Right lobe of liver (tissue), 4 donors: ENCODE data around the gene HDAC4.

ENCODE experiments used
- CTCF ChIP-seq, 4 donors: fragments of 200-600 bp in 3 of 4; fragments of 450-650 bp in 1 of 4; IDR thresholded peaks; one replicate each; pipeline versions ENCODE4 v1.5.1 to v1.8.0; 2016 to 2022; ENCODE audit warnings: antibody characterized with exemption in 4 of 4, mild to moderate bottlenecking in 2 of 4
- POLR2A ChIP-seq: fragments of 450-650 bp; IDR thresholded peaks from one replicate; pipeline ENCODE4 v1.6.1; 2017; ENCODE audit warnings: antibody characterized with exemption, mild to moderate bottlenecking
- donor health status: DM: no; HTN: no; CAD: no.
- donor health status: DM: no; HTN: no; CAD: no.
- donor health status: DM: no; HTN: yes; CAD: no.

DNA sequence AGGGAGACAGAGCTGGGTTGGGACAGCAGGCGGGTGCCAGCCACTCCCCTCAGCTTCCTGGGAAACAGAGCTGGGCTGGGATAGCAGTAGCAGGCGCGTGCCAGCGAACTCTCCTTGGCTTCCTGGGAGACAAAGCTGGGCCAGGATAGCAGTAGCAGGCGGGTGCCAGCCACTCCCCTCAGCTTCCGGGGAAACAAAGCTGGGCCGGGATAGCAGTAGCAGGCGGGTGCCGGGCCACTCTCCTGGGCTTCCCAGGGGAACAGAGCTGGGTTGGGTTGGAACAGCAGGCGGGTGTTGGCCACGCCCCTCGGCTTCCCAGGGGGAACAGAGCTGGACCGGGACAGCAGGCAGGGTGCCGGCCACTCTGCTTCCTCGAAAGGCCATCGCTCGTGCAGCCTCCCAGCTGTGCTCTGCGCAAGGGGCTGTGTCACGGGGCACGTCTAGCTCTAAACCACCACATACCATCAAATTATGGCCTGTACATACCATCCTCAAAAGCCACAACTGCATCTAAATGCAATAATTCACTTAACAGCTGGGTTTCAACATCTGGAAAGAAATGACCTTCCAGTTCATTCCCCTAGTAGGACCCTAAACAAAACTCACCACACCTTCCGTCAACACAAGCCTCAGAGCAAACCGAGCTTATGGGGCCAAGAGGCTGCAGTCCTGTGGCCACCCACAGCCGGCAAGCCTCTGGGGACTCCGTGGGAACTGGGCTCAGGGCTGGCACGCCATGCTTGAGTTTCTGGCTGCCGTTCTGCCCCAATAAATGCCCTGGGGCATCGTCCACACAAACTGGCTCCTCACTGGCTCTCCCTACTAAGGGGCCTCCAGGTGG, 324.7 kb downstream of the HDAC4 start:
- no peak for TF ChIP-seq CTCF (IDR thresholded peaks at IDR 0.05)
- TF ChIP-seq POLR2A: no peak
